ENCODE measurements around the gene INHBA.

The INHBA gene

GRCh38 chr7:41710838-41711237 lies 7.9 kb upstream of the INHBA start:
- DNase-seq = no peak

- no peak for DNase-seq
These were observed 6.7 kb upstream of the INHBA start for GRCh38 chr7:41709621-41710020.

- no peak for DNase-seq
These were observed 5.9 kb upstream of the INHBA start for GRCh38 chr7:41708581-41709358.

GRCh38 chr7:41706228-41706930 lies 3.5 kb upstream of the INHBA start:
- DNase-seq = no peak

- DNase-seq = peak in 3 of 5 donors; percentile 10 to 48 (median 17)
These were observed 2.4 kb upstream of the INHBA start for GRCh38 chr7:41705109-41705901.

- DNase-seq = no peak
These were observed 1.6 kb downstream of the INHBA start for GRCh38 chr7:41701068-41701941.

- DNase-seq = no peak
These were observed 2.8 kb downstream of the INHBA start for GRCh38 chr7:41700044-41700471.

- DNase-seq = no peak
These were observed 3.4 kb downstream of the INHBA start for GRCh38 chr7:41699516-41699915.

- no peak for DNase-seq
These were observed 4.2 kb downstream of the INHBA start for GRCh38 chr7:41698726-41699125.

- DNase-seq = no peak
These were observed 4.8 kb downstream of the INHBA start for GRCh38 chr7:41698114-41698513.

GRCh38 chr7:41696323-41696916 lies 6.5 kb downstream of the INHBA start:
- peak in 1 of 5 donors; percentile 2 for DNase-seq

GRCh38 chr7:41695661-41696322 lies 7.1 kb downstream of the INHBA start:
- no peak for DNase-seq

- DNase-seq = no peak
These were observed 8.4 kb downstream of the INHBA start for GRCh38 chr7:41694495-41694894.

GRCh38 chr7:41693150-41693997 lies 9.5 kb downstream of the INHBA start:
- DNase-seq = no peak

GRCh38 chr7:41692251-41692650 lies 10.6 kb downstream of the INHBA start:
- DNase-seq = no peak

- DNase-seq = no peak
These were observed 11.4 kb downstream of the INHBA start for GRCh38 chr7:41691286-41692190.

- no peak for DNase-seq
These were observed 13.1 kb downstream of the INHBA start for GRCh38 chr7:41689815-41690214.

GRCh38 chr7:41688906-41689305 lies 14.0 kb downstream of the INHBA start:
- no peak for DNase-seq

GRCh38 chr7:41688012-41688625 lies 14.8 kb downstream of the INHBA start:
- DNase-seq = no peak
